ENCODE data around the gene DTHD1.

DTHD1 gene

GRCh38 chr4:36316607-36317006 is 35.2 kb downstream of the DTHD1 start:
- no peak for DNase-seq

DNA sequence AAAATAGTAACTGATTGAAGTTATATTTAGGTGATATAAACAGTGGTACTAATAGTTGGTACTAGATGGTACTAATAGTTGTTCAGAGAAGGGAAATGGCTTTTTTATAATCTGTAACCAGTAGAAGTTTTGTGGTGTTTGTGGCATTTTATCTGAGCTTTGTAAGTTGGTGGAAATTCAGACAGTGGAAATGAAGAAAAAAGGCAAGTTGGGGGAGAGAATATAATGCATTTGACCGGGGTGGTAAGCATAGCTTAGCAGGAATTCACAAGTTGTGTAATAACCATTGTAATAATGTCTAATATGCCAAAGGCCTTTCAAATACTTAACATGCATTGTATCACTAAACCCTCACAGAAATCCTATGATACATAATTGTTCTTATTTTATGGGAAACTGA is 36.3 kb downstream of the DTHD1 start:
- DNase-seq, result no peak

DNA sequence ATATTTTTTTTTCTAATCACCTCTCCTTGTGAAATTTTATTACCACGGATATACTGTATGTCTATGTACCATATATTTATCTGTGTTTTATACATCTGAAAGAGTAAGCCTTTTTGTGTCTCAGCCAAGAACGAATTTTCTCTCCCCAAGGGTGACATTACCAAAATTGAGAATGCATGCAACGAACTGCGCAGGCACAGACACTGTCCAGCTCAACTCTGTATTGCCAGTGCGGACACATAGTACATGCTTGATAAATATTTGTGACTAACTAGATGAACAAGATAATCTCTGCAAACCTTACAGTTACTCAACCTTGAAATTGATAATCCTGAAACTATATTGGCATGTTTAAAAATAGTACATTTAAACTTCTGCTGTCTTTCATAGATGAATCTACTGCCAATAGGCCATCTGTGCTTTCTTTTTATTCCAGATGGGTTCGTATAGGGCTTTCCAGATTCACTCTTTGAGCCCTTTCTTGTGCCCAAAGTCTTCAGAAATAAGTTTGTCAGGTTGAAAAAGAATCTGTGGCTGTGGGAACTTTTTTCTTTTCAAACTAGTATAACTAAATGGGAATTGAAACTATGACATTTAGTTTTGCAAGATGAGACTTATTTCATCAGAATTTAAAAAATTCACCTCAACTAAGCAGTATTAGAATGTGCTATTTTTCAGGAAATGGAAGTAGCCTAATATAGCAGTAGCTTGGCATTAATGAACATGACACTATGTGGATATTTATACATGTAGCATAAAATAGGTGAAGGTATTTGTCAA is 38.9 kb downstream of the DTHD1 start:
- peak; percentile 79 for DNase-seq

- DNase-seq, result peak; percentile 20
These were observed 39.8 kb downstream of the DTHD1 start for GRCh38 chr4:36321176-36321575.

GRCh38 chr4:36322921-36323354 is 41.5 kb downstream of the DTHD1 start:
- DNase-seq, result peak; percentile 64

DNA sequence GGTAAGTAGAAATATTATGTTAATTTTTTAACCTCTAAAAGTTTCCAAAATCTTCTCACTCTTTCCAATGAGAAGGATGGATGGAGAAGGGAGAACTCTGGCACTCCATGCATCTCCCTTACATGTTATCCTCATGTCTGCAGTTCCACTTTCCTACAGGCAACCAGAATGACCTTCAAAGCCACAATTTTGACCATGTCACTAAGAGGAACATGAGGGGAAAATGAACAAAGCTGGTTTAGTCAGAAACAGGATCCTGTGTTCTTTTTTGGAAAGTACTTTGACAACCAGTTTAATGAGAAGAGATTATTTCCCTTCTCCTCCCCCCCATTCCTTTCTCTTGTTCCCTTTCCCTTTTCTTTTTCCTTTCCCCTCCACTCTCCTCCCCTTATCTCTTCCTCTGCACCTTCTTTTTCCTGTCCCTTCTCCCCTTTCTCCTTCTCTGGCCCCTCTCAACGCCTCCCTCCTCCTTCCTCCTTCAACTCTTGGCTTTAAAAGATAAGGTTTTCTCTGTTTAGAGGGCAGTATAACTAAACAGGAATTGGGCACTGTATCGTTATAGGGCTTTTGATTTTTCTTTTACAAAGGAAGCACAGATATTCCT is 42.5 kb downstream of the DTHD1 start:
- peak; percentile 41 for DNase-seq

- no peak for DNase-seq
These were observed 43.4 kb downstream of the DTHD1 start for GRCh38 chr4:36324808-36325207.

DNA sequence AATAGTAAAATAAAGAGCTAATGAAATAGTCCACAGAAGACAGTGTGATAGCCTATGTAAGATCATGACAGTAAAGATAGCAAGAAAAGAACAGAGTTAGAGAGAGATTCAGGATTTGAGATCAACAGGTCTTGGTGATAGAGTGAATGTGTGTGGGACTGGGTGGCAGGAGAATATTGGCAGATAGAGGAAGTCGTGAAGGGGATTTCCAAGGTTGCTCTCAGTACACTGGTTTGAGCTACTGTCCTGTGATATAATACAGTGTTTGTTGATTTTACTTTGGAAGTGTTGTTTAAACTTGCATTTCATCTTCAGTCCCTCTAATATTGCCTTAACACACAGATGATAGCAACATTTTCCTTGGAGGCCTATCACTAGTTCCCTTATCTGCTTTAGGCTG is 44.1 kb downstream of the DTHD1 start:
- DNase-seq, result peak; percentile 10

DNA sequence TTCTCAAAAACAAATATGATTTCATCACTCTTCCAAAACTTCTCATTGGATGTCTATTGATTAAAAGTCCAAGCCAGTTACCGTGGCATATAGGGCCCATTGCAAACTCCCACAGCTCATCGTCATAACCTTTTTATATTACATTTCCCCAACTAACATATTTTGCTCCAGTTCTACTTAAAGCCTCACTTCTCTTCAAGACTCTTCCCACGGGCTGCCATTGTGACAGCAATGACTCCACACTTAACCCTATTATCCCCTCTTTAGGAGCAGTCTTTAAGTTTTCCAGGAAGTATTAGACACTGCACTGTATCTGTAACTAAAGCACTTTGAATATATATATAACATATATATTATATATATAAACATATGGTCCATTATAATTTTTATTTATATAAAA is 44.5 kb downstream of the DTHD1 start:
- no peak for DNase-seq

DNA sequence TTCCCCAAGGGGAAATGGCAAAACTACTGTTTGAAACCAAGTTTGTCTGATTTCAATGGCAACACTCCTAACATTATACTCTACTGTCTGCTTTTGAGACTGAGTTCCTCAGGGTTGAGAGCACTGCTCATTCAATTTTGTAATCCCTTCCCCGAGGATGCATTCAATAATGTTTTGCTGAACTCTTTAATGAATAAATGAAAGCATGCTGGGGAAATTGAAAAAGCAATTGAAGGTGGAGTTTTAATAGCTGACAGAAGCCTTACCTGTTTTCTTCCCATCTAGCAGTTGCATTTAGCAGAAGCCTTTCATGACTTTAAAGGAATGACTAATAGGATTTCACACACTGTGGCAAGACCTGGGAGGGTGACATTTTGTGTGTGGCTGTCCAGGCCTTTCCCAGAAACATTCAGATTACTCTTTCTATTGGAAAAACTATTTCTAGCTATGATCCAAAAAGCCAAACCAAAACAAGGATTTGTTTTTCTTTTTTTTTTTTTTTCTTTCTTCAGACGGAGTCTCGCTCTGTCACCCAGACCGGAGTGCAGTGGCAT is 45.1 kb downstream of the DTHD1 start:
- no peak for DNase-seq

DNA sequence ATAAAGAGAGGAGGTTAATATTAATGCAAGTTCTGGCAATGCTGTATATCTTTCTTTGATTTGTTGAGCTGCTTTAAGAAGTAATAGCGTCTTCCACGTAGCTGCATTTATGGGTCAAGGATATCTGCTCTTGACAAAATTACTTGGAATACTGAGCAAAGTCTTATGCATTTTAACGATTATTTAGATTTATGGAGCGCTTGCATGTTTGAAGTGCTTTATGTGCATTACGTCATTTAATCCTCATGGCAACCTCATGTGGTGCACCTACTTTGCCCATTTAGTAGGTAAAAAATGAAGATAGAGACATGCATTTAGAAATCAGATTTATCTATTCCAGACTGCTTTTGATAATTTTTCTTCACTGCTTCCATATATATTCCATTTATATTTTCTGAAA is 46.0 kb downstream of the DTHD1 start:
- no peak for DNase-seq

DNA sequence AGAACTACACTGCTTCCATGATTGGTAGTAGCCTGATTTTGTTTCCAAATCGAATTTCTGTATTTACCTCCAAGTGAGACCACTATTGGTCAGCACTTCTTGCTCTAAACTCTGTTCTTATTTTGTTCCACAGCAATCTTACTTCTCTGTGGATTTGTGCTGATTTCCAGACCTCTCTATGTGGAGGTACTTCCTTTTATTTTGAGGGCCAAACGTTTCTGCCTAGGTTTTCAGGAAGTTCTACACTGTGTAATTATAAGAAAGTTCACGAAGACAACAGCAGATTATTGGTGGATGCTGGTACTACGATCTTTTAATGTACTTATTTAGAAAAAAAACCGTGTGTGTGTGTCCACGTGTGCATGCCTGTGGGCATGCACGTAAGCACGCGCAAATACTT is 46.7 kb downstream of the DTHD1 start:
- peak; percentile 63 for DNase-seq

DNA sequence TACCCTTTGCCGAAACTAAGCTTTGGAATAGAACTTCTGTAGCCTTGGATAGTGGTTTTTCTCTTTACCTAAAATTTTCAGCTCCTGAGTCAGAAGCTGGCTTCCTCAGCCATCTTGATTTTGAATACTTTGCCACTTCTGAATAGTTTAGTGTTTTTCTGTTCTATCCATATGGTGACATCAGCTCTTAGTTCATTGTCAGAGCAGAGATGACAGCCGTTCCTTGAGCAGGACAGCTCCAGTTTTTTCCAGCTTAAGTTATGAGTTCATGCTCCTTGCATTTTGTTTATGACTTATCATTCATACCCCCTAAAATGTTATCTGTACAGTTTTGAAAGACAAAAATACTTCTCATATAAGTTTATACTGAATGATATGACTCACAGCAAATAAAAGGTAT is 47.8 kb downstream of the DTHD1 start:
- no peak for DNase-seq

DNA sequence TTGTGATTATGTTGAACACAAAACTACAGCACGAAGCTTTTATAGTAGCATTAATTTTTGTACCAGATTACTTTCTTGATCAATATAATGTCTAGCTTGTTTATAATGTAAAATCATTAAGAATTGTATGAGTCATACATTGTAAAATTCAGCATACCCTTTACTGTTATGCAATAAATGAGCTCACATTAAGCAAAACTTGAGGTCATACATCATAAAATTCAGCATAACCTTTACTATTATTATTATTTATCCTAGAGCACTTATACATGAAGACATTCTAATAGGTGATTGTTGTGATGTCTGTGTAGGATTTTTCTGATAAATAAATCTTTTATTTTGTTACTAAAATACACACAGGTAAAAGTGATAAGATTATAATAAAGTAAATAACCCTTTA is 49.4 kb downstream of the DTHD1 start:
- no peak for DNase-seq

GRCh38 chr4:36332023-36332781 is 50.8 kb downstream of the DTHD1 start:
- no peak for DNase-seq

DNA sequence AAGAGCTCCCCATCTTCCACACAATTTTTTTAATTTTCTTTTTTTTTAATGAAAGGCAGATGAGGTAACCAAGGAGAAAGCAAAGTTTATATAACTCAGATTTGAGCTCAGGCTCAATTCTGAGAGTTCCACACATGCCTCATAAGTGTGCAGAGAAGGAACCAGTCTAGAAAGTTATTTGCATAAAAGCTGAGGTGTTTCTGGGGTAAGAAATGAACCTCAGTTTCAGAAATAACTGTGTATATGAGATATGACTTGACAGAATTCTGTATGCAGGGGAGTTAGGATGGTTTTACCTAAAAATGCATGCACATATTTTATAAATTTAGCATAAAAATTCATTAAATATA is 51.3 kb downstream of the DTHD1 start:
- DNase-seq, result no peak

- no peak for DNase-seq
These were observed 52.0 kb downstream of the DTHD1 start for GRCh38 chr4:36333303-36333877.

DNA sequence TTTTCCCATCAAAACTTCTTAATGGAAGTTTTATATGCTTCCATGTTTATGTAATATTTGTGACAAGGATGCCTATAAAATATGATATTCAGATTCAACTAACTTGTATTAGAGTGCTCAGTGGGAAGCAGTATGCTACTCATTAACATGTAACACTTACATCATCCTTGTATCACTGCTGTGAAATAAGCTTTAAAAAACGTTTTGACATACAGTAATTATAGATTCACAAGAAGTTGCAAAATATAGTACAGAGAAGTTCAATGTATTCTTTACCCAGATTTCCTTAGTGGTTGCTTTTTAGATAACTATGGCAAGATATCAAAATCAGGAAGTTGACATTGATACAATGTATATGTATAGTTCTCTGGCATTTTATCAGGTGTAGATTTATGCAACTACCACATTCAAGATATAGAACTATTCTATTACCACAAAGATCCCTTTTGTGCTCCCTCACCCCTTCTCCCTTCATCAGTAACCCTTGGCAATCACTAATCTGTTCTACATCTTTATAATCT is 56.3 kb downstream of the DTHD1 start:
- peak; percentile 64 for DNase-seq

GRCh38 chr4:36338973-36339372 is 57.6 kb downstream of the DTHD1 start:
- DNase-seq, result no peak

DNA sequence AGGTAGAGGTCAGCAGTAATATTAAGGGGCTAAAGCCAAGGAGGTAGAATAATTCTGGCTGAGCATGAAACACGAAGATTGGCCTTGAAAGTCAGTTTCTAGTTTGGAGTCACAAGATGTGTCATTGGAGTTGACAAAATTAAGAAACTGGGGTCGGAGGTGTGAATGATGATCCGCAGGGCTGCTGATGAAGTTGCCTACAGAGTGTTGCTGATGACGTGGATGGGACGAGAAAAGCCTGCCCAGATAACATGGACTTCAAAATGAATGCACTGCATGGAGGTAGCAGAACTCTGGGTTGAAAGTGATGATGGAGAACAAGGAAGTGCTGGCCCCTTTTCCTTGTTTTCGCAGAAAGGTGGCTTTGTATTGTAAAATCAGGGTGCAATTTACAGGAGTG is 60.5 kb downstream of the DTHD1 start:
- DNase-seq, result no peak

GRCh38 chr4:36343501-36344175 is 62.2 kb downstream of the DTHD1 start:
- DNase-seq, result no peak

DNA sequence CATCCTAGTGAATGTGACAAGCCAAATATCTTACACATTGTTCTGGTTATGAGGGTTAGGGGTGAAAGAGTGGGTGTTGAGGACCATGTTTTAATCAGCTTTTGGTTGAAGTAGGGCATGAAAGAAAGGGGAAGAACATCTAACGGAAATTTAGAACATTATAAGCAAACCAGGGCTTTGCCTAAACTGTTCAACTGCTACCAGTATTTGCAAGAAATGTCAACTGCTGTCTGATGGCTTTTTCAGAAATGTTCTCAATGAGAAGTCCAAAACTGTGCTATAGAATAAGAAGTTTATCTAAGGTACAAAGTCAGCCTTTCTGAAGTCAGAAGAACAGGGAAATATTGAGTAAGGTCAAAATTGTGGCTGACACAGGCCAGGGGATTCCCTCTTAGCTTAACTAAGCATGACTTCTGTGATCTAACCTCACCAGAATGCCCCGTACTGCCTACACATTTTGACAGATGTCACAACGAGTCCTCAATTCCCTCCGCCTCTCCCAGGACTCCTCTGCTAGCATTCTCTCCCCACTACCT is 67.1 kb downstream of the DTHD1 start:
- no peak for DNase-seq
